Hepatocyte (in vitro differentiated cells): Measurements from ENCODE around the gene RNF144B.

ENCODE experiments used
- CTCF ChIP-seq: fragments of 200-600 bp; sonication (generic); IDR thresholded peaks from 2 replicates; pipeline ENCODE4 v1.5.1; 2016; ENCODE audit warnings: antibody characterized with exemption, mild to moderate bottlenecking; ENCODE audit not compliant: poor library complexity
- EZH2 ChIP-seq: fragments of 200-600 bp; sonication (generic); IDR thresholded peaks from 2 replicates; pipeline ENCODE4 v1.6.1; 2016; ENCODE audit warnings: antibody characterized with exemption, mild to moderate bottlenecking, borderline replicate concordance
- EZH2phosphoT487 ChIP-seq: fragments of 200-600 bp; sonication (generic); IDR thresholded peaks from one replicate; pipeline ENCODE4 v1.6.1; 2018; ENCODE audit warnings: antibody characterized with exemption, mild to moderate bottlenecking, low read depth, moderate library complexity; ENCODE audit not compliant: unreplicated experiment, severe bottlenecking

DNA sequence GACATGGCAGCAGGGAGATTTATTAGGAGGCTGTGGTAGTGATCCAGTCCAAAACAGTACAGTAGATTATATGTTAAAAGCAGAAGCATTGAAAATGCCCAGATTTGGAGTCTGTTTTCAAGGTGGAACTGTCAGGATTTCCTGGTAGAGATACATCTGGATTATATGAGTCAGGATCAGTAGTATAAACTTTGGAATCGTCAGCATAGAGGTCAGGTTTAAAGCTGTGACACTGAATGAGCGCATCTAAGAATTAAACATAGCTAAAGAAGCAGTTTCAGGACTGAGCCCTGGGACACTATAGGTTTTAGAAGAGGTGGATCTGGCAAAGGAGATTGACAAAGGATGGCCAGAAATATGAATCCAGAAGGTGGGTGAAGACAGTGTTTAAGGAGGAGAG is 60.4 kb downstream of the RNF144B start:
- TF ChIP-seq CTCF, result no peak
- TF ChIP-seq EZH2, result no peak
- TF ChIP-seq EZH2phosphoT487, result no peak
